Uterus (tissue), 4 donors: ENCODE measurements around the gene TSHZ2. TPM values are rescaled to one million over a fixed set of nuclear protein-coding genes. Genes with fewer than 3 reads are reported as not detected.

Source experiments
- DNase-seq, 2 donors: peaks; one replicate each; pipeline ENCODE4 v3.0.0-alpha.2; 2019 to 2020
- H3K27ac ChIP-seq, 2 donors: fragments of 200-600 bp; sonication (generic); 1 replicate in 1 of 2; 2 replicates in 1 of 2; pipeline ENCODE4 v1.5.1; 2016 to 2018
- H3K27me3 ChIP-seq, 2 donors: fragments of 200-600 bp; sonication (generic); one replicate each; pipeline ENCODE4 v1.5.1; 2018 to 2019; ENCODE audit warnings: control low read depth in 1 of 2
- H3K36me3 ChIP-seq, 2 donors: fragments of 200-600 bp; sonication (generic); one replicate each; pipeline ENCODE4 v1.5.1; 2019; ENCODE audit warnings: control low read depth in 1 of 2
- H3K4me1 ChIP-seq, 2 donors: fragments of 200-600 bp; sonication (generic); one replicate each; pipeline ENCODE4 v1.5.1; 2018 to 2019; ENCODE audit warnings: control low read depth in 1 of 2
- H3K4me3 ChIP-seq, 2 donors: fragments of 200-600 bp; sonication (generic); 1 replicate in 1 of 2; 2 replicates in 1 of 2; pipeline ENCODE4 v1.5.1; 2018 to 2019; ENCODE audit warnings: mild to moderate bottlenecking in 1 of 2
- H3K9me3 ChIP-seq, 2 donors: fragments of 200-600 bp; sonication (generic); one replicate each; pipeline ENCODE4 v1.5.1; 2019; ENCODE audit warnings: control low read depth in 1 of 2
- POLR2A ChIP-seq, 2 donors: fragments of 450-650 bp; IDR thresholded peaks; one replicate each; pipeline ENCODE4 v1.6.1; 2016; ENCODE audit warnings: antibody characterized with exemption in 2 of 2, mild to moderate bottlenecking in 1 of 2, moderate library complexity in 1 of 2
- intact Hi-C: fragments of 100-400 bp; cut with DNase I; formaldehyde crosslinking; loops from one replicate; pipeline ENCODE4 v1.15.1; 2023; ENCODE audit warnings: low total_unique reads
- total RNA-seq, 4 donors: library from RNA; depleted of rRNA in 3 of 4; stranded (reverse); fragments of >200 nt in 3 of 4; gene quantifications; one replicate each; pipeline versions ENCODE4 v1.1.0 to v1.2.4, GENCODE V29; 2014 to 2023
- TF ChIP-seq, protein P1 (sequence below), 4 experiments: fragments of 200-600 bp in 2 of 4; fragments of 450-650 bp in 2 of 4; sonication (generic) in 2 of 4; IDR thresholded peaks; one replicate each; pipeline ENCODE4 v1.5.1; 2016 to 2019; ENCODE audit warnings: antibody characterized with exemption in 4 of 4, mild to moderate bottlenecking in 2 of 4, moderate library complexity in 1 of 4
- donor health status: DM: yes; HTN: yes; CAD: no.

The TSHZ2 gene
- total RNA-seq, 4 donors from 2014 or later: 22.0 to 50.1 (median 33.1) TPM

DNA sequence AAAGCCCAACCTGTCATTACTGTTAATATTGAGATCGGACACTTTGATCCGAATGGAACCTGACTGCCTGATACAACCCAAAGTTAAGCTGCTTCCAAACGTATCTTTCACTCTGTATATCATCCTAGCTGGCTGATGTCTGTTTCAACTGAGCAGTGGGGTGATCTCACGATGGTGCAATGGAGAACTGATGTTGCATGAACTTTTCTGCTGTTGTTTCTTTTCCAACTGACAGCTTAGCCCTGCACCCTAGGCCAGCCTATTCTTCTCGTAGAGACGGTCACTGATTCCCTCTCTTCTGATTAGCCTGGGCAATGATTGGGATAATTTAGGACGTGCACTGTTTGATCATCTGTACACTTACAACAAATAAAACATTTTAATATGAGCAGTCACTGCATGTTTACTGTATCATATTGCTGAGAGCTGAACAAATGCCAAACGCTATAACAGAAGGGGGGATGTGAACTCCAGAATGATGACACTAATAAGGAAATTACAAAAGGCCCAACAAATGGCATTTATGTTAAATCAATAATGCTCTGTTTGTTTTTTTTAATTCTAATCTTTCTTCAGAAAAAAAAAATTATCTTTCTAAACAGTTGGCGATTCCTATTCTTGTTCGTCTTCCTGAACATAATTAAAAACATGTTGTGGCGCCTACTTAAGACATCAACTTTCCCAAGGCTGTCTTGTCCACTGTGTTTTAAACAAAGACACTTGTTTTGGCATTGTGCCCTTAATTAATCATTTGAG lies 436.7 kb downstream of the TSHZ2 start:
- Histone ChIP-seq H3K4me3 (no peak overlapping the region), H3K27ac (no peak overlapping the region), H3K4me1 (no peaks in the 10 kb centered on the region), H3K27me3 (no peaks in the 10 kb centered on the region), H3K9me3 (no peaks in the 10 kb centered on the region), H3K36me3 (no peaks in the 10 kb centered on the region)
- TF ChIP-seq POLR2A (IDR thresholded peaks at IDR 0.05): no peak
- TF ChIP-seq, protein P1, sequence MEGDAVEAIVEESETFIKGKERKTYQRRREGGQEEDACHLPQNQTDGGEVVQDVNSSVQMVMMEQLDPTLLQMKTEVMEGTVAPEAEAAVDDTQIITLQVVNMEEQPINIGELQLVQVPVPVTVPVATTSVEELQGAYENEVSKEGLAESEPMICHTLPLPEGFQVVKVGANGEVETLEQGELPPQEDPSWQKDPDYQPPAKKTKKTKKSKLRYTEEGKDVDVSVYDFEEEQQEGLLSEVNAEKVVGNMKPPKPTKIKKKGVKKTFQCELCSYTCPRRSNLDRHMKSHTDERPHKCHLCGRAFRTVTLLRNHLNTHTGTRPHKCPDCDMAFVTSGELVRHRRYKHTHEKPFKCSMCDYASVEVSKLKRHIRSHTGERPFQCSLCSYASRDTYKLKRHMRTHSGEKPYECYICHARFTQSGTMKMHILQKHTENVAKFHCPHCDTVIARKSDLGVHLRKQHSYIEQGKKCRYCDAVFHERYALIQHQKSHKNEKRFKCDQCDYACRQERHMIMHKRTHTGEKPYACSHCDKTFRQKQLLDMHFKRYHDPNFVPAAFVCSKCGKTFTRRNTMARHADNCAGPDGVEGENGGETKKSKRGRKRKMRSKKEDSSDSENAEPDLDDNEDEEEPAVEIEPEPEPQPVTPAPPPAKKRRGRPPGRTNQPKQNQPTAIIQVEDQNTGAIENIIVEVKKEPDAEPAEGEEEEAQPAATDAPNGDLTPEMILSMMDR (IDR thresholded peaks at IDR 0.05): no peak
- no peak for DNase-seq
- intact Hi-C loops: no loop called here

DNA sequence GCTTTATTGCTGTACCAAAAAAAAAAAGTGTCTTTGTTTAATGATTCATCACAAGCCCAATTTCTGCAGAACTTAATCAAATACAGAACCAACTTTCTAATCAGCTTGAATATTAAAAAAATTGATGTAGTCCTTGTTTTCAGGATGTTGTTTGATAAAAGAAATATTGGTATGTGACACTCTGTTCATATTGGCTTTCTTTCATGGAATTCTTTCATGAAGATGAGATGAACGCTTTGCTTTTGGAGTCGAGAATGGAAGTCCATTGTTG lies 437.2 kb downstream of the TSHZ2 start:
- H3K27me3 ChIP-seq: no peaks in the 10 kb centered on the region
- H3K4me1 ChIP-seq: no peaks in the 10 kb centered on the region
- intact Hi-C loops: no loop called here
- H3K4me3 ChIP-seq: no peak overlapping the region
- no peak for DNase-seq
- no peaks in the 10 kb centered on the region for H3K9me3 ChIP-seq
- no peak overlapping the region for H3K27ac ChIP-seq
- TF ChIP-seq, protein P1 (IDR thresholded peaks at IDR 0.05): no peak
- TF ChIP-seq POLR2A (IDR thresholded peaks at IDR 0.05): no peak
- H3K36me3 ChIP-seq: no peaks in the 10 kb centered on the region

DNA sequence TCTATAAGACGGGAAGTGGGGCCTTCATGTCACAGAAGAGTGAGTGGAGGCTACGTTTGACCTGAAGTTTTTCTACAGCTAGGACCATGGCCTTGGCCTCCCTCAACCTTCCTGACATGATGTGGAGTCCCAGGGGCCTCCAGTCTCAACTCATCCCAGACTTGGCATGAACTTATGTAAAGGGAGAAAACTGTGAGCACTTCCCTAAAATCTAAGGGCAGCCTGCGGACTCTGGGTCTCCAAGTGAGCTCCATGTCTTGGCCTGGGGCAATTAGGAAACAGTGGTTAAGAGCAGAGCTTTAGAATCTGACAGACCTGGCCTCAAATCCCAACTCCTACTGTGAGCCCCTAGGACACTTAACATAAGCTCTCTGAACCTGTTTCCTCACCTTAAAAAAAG lies 439.0 kb downstream of the TSHZ2 start:
- Histone ChIP-seq H3K27me3 (no peaks in the 10 kb centered on the region), H3K9me3 (no peaks in the 10 kb centered on the region), H3K4me1 (no peaks in the 10 kb centered on the region), H3K36me3 (no peaks in the 10 kb centered on the region), H3K4me3 (no peak overlapping the region), H3K27ac (no peak overlapping the region)
- intact Hi-C loops: no loop called here
- TF ChIP-seq, protein P1 (IDR thresholded peaks at IDR 0.05): no peak
- TF ChIP-seq POLR2A (IDR thresholded peaks at IDR 0.05): no peak
- DNase-seq: no peak

DNA sequence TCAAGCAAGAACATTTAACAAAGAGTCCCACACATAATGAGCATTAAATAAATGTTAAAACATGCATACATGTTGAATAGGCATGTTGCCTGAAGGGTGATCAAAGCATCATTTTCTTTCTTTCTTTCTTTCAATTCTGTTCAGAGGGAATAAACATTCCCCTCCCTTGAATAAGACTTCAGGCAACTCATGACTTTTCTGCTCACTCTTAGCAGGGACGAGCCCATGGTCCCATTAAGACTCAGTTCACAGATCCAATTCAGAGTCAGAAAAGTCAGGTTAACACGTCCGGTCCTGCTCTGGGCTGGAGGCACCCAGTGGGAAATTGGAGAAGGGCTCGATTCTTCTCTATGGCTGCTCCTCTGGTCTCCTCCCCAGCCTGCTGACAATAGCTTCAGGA lies 439.7 kb downstream of the TSHZ2 start:
- DNase-seq: no peak
- H3K4me3 ChIP-seq: no peak overlapping the region
- H3K27me3 ChIP-seq: no peaks in the 10 kb centered on the region
- H3K9me3 ChIP-seq: no peaks in the 10 kb centered on the region
- TF ChIP-seq, protein P1 (IDR thresholded peaks at IDR 0.05): no peak
- no peak for TF ChIP-seq POLR2A (IDR thresholded peaks at IDR 0.05)
- H3K4me1 ChIP-seq: no peaks in the 10 kb centered on the region
- intact Hi-C loops: no loop called here
- no peak overlapping the region for H3K27ac ChIP-seq
- no peaks in the 10 kb centered on the region for H3K36me3 ChIP-seq

DNA sequence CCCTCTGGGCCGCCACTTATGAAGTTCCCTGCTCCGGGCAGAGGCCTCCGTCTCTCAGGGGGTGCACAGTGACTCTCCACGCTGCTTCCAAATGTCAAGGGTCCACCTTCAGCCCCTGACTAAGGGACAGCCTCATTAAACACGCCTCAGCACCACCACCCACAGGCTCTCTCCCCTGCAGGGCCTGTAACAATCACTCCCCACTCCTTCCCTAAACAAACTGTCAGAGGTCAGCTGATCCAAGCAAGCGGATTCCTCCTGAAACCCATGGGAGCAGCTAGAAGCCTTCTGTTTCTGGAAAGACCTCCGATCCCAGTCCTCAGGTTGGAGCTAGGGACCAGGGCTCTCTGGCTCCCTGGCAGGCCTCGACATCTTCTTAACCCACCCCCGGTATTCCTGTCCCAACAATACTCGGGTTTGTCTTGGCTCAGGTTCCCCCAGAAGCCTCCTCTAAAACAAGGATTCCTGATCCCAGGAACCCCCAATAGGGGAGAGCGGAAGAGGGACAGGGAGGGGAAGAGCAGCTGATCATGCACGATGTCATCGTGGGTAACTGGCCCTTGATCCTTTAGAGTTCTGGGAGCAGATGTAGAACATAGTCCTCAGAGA lies 440.5 kb downstream of the TSHZ2 start:
- no peaks in the 10 kb centered on the region for H3K4me1 ChIP-seq
- intact Hi-C loops: no loop called here
- H3K36me3 ChIP-seq: no peaks in the 10 kb centered on the region
- H3K4me3 ChIP-seq: no peak overlapping the region
- TF ChIP-seq, protein P1 (IDR thresholded peaks at IDR 0.05): no peak
- no peak for TF ChIP-seq POLR2A (IDR thresholded peaks at IDR 0.05)
- H3K27ac ChIP-seq: no peak overlapping the region
- no peak for DNase-seq
- no peaks in the 10 kb centered on the region for H3K27me3 ChIP-seq
- H3K9me3 ChIP-seq: no peaks in the 10 kb centered on the region
